Naive B cell (primary cell): Measurements from ENCODE around the gene ZNF423. TPM values are rescaled to one million over a fixed set of nuclear protein-coding genes. Genes with fewer than 3 reads are reported as not detected.

ENCODE experiments used
- ATAC-seq, 2 donors: fragments of 150-1000 bp; cut with Tn5 transposase; 2 replicates each; pipeline ENCODE4 v1.10.0; 2021; ENCODE audit warnings: low read depth in 2 of 2, mild to moderate bottlenecking in 2 of 2, moderate library complexity in 2 of 2
- DNase-seq: peaks from one replicate; pipeline ENCODE4 v3.0.0; 2022
- H3K27ac Mint-ChIP-seq, 6 donors: one replicate each; pipeline ENCODE4 v1.8.0; 2020 to 2022; ENCODE audit warnings: mild to moderate bottlenecking in 6 of 6, mixed read lengths in 6 of 6, moderate library complexity in 5 of 6, inconsistent platforms in 2 of 6
- H3K27me3 Mint-ChIP-seq, 3 donors: one replicate each; pipeline ENCODE4 v1.8.0; 2021 to 2022; ENCODE audit warnings: mixed read lengths in 3 of 3, mild to moderate bottlenecking in 1 of 3
- H3K36me3 Mint-ChIP-seq, 2 donors: one replicate each; pipeline ENCODE4 v1.8.0; 2020 to 2022; ENCODE audit warnings: mixed read lengths in 2 of 2, inconsistent platforms in 1 of 2, mild to moderate bottlenecking in 1 of 2
- H3K4me1 Mint-ChIP-seq, 3 donors: one replicate each; pipeline ENCODE4 v1.8.0; 2020 to 2022; ENCODE audit warnings: mixed read lengths in 3 of 3, inconsistent platforms in 1 of 3, mild to moderate bottlenecking in 1 of 3, moderate library complexity in 1 of 3
- H3K4me3 Mint-ChIP-seq, 8 donors: one replicate each; pipeline ENCODE4 v1.8.0; 2020 to 2022; ENCODE audit warnings: mild to moderate bottlenecking in 8 of 8, mixed read lengths in 8 of 8, moderate library complexity in 8 of 8, inconsistent platforms in 2 of 8
- H3K9me3 Mint-ChIP-seq, 7 donors: one replicate each; pipeline ENCODE4 v1.8.0; 2020 to 2022; ENCODE audit warnings: mixed read lengths in 7 of 7, mild to moderate bottlenecking in 5 of 7, inconsistent platforms in 2 of 7, moderate library complexity in 1 of 7
- polyA plus RNA-seq, 6 donors: library from polyadenylated mRNA; unstranded; fragments of 300-500 nt; fragmentation: Illumina TruSeq; gene quantifications; one replicate each; pipeline ENCODE4 v1.2.3, GENCODE V29; 2021; ENCODE audit warnings: low read depth in 6 of 6

Gene ZNF423
- polyA plus RNA-seq, 6 donors from 2014 or later, result not detected

DNA sequence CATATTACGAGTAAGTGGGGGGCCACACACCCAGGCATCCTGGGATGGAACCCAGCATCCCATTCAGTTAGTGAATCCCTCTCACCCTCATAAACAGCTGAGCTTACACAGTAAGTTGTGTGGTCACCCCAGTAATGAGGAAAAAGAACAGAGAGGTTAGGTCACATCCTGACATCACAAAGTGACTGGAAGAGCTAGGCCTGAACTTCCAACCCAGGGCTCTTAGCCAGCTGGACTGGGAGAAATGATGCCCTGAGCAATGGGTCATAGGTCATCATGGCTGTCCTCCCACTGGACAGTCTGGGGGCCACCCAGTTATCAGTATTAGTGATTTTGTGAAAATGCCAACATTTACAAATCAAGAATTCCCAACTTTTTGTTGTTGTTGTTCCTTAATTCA lies 205.3 kb downstream of the ZNF423 start:
- no peaks in the 10 kb centered on the region for H3K4me1 Mint-ChIP-seq
- DNase-seq (no peak), ATAC-seq (no peak)
- peaks cover 9 to 13% of the 10 kb centered on the region in 2 donors for H3K36me3 Mint-ChIP-seq
- no peak overlapping the region for H3K4me3 Mint-ChIP-seq
- H3K9me3 Mint-ChIP-seq, result peaks cover 15 to 40% (median 23%) of the 10 kb centered on the region in 7 donors
- no peaks in the 10 kb centered on the region for H3K27me3 Mint-ChIP-seq
- H3K27ac Mint-ChIP-seq, result no peak overlapping the region

DNA sequence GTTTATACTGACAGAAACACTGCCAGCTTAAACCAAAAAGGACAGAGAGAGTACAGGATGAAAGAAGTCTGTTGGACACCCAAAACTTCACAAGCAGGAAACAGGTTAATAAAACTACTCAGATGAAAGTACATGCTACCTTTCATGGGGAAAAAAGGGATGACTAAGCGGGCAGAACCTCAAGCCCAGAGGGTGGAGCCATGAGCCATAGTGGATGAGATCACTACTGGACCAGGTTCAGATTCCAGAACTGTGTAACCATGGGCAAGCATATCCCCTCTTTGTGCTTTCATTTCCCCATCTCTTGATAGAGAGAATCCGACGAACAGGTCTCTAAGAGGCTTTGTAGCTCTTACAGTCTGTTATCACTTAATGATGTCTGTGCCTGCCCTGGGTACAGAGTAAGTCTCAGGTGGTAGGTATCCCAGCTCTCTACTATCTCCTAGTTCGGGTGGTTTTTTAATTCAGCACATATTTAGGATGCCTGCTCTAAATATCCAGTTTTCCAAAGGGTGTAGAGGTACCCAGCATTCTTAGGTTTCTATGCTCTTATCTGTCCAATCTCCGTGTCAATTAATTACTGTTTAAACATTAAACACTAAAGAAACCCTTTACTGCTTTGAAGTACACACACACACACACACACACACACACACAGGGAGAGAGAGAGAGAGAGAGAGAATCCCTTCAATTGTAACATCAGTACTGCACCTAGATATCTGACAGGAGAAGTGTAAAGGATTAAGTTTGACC lies 206.7 kb downstream of the ZNF423 start:
- Mint-ChIP-seq H3K9me3 (peaks cover 15 to 48% (median 25%) of the 10 kb centered on the region in 7 donors), H3K4me1 (no peaks in the 10 kb centered on the region), H3K36me3 (peaks cover 9 to 13% of the 10 kb centered on the region in 2 donors), H3K4me3 (no peak overlapping the region), H3K27me3 (no peaks in the 10 kb centered on the region), H3K27ac (peak overlapping the region in 1 of 6 donors; percentile 75)
- DNase-seq (no peak), ATAC-seq (no peak)

DNA sequence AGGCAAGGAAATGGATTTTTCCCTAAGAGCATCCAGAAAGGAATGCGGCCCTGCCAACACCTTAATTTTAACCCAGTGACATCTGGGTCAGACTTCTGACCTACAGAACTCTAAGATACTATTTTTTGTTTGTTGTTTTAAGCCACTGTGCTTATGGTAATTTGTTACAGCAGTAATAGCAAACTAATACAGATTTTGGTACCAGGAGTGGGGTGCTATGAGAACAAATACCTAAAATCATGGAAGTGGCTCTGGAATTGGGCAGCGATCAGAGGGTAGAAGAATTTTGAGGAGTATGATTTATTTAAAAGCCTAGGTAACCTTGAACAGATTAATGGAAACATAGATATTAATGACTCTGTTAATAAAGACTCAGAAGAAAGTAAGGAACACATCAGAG lies 208.2 kb downstream of the ZNF423 start:
- H3K9me3 Mint-ChIP-seq, result peaks cover 15 to 48% (median 25%) of the 10 kb centered on the region in 7 donors

DNA sequence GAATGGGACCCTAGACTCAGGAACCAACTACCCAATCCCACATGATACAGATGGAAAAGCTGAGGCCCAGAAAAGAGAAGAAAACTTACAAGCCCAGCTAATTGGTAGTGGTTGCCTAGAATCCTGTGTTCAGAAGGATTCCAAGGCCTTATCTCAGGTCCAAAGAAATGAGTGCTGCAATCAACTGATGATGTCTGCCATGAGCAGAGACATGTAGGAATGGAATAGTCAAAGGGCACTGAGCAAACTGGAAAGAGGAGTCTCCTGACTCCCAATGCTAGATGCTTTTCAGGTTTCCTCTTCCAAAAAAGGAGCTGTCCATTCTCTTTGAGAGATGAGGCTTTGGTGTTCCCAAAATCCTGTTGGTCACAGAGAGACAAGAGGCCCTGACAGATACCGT lies 210.6 kb downstream of the ZNF423 start:
- peaks cover 0 to 13% (median 5%) of the 10 kb centered on the region in 3 donors for H3K4me1 Mint-ChIP-seq

More for the DNA sequence above, 208.2 kb downstream of the ZNF423 start:
- peaks cover 0 to 4% (median 0%) of the 10 kb centered on the region in 3 donors for H3K4me1 Mint-ChIP-seq
- DNase-seq (no peak), ATAC-seq (no peak)
- no peak overlapping the region for H3K4me3 Mint-ChIP-seq
- no peaks in the 10 kb centered on the region for H3K27me3 Mint-ChIP-seq
- H3K36me3 Mint-ChIP-seq, result peaks cover 9 to 13% of the 10 kb centered on the region in 2 donors
- H3K27ac Mint-ChIP-seq, result no peak overlapping the region

DNA sequence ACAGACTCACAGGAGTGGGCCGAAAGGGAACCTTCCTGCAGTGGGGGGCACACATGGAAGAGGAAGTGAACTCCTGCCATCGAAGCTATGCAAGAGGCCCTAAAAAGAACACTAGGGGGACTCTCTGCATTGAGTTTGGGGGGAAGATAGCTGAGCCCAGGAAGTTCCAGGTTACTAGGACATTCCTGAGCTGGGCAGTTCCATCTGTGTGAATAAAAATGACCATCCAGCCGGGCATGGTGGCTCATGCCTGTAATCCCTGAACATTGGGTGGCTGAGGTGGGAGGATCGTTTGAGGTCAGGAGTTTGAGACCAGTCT lies 211.8 kb downstream of the ZNF423 start:
- peaks cover 9 to 13% of the 10 kb centered on the region in 2 donors for H3K36me3 Mint-ChIP-seq
- H3K27ac Mint-ChIP-seq, result no peak overlapping the region
- no peak for DNase-seq
- H3K9me3 Mint-ChIP-seq, result peaks cover 12 to 42% (median 25%) of the 10 kb centered on the region in 7 donors
- no peak for ATAC-seq
- peaks cover 0 to 5% (median 0%) of the 10 kb centered on the region in 3 donors for H3K27me3 Mint-ChIP-seq
- peaks cover 0 to 17% (median 7%) of the 10 kb centered on the region in 3 donors for H3K4me1 Mint-ChIP-seq
- no peak overlapping the region for H3K4me3 Mint-ChIP-seq

More for the DNA sequence above, 210.6 kb downstream of the ZNF423 start:
- H3K9me3 Mint-ChIP-seq, result peaks cover 15 to 48% (median 25%) of the 10 kb centered on the region in 7 donors
- ATAC-seq, result no peak
- H3K4me3 Mint-ChIP-seq, result no peak overlapping the region
- H3K36me3 Mint-ChIP-seq, result peaks cover 9 to 13% of the 10 kb centered on the region in 2 donors
- no peak for DNase-seq
- H3K27me3 Mint-ChIP-seq, result peaks cover 0 to 3% (median 0%) of the 10 kb centered on the region in 3 donors
- no peak overlapping the region for H3K27ac Mint-ChIP-seq

DNA sequence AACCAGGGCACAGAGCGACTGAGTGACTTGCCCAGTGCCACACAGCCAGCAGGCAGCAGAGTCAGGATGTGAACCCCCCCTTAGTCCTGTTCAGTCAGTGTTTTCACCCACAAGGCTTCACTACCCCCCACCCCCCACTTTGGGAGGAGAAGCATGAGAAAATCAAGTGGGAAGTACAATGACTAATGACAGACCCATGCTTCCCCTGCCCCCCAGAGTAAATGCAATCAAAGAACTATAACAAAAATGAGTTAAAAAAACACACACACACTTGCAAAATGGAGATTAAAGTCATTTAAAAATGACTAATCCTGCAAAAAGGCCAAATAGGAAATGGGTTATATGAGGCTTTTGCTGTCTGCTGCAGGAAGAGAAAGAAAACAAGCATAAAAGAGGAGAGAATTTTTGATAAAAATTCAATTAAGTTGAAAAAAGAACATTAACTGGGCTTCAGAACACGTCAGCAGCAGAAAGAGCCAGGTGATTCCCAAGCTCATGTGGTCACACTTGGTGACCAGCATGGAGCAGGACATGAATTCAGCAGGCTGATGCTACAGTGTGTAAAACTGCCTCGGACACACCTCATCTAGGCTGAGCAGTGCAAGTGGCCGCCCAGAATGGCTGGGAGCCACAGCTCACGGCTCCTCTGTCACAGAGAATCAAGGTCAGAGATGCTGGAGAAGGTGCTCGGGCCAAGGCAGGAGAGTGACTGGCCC lies 212.3 kb downstream of the ZNF423 start:
- ATAC-seq (no peak), DNase-seq (no peak)
- H3K27ac Mint-ChIP-seq, result no peak overlapping the region
- peaks cover 12 to 36% (median 20%) of the 10 kb centered on the region in 7 donors for H3K9me3 Mint-ChIP-seq
- no peak overlapping the region for H3K4me3 Mint-ChIP-seq
- peaks cover 9 to 13% of the 10 kb centered on the region in 2 donors for H3K36me3 Mint-ChIP-seq
- H3K27me3 Mint-ChIP-seq, result peaks cover 0 to 5% (median 0%) of the 10 kb centered on the region in 3 donors
- H3K4me1 Mint-ChIP-seq, result peaks cover 0 to 17% (median 7%) of the 10 kb centered on the region in 3 donors

DNA sequence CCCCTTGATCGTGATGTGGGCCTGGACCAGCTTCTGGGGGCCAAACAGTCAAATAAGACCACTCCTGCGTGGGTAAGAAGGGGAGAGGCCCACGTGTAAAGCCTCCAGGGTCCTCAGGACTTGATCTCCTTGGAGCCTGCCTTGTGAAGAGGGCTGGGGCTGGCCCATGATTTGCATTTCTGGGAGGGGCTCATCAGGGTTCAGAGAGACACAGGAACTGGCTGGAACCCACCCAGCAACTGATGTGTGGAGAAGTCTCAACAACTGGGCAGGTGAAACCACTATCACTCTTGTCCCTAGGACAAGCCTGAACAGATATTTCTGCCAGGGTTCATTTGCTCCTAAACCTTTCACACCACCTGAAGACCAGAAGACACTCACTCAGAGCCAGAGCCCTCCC lies 214.7 kb downstream of the ZNF423 start:
- H3K27me3 Mint-ChIP-seq, result peaks cover 0 to 5% (median 0%) of the 10 kb centered on the region in 3 donors
- peaks cover 0 to 14% (median 7%) of the 10 kb centered on the region in 7 donors for H3K9me3 Mint-ChIP-seq
- H3K27ac Mint-ChIP-seq, result peak overlapping the region in 2 of 6 donors; percentile 17 to 32
- peaks cover 0 to 17% (median 7%) of the 10 kb centered on the region in 3 donors for H3K4me1 Mint-ChIP-seq
- H3K4me3 Mint-ChIP-seq, result peak overlapping the region in 2 of 8 donors; percentile 17 to 69
- no peak for ATAC-seq
- DNase-seq, result no peak
- H3K36me3 Mint-ChIP-seq, result no peaks in the 10 kb centered on the region

DNA sequence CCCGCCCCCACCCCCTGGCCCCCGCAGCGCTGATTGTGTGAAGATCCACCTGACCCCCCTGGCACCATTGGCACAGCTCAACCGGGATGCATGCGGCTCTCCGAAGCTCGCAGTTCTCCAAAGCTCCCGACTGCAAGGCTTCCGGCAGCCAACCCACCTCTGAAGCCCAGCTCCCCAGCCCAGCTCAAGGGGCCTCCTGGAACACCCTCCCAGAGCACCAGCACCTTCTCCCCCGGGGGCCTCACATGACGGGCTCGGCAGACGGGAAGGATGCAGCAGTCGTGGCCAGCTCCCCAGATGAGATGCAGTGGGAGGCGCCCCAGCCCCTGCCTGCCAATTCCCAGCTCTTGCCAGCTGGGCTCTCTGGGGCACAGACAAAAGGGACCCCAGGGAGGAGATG lies 215.3 kb downstream of the ZNF423 start:
- ATAC-seq (no peak), DNase-seq (no peak)
- Mint-ChIP-seq H3K27me3 (peaks cover 0 to 5% (median 0%) of the 10 kb centered on the region in 3 donors), H3K36me3 (no peaks in the 10 kb centered on the region), H3K9me3 (peaks cover 0 to 7% (median 2%) of the 10 kb centered on the region in 7 donors), H3K27ac (no peak overlapping the region), H3K4me3 (no peak overlapping the region), H3K4me1 (peaks cover 0 to 17% (median 7%) of the 10 kb centered on the region in 3 donors)

DNA sequence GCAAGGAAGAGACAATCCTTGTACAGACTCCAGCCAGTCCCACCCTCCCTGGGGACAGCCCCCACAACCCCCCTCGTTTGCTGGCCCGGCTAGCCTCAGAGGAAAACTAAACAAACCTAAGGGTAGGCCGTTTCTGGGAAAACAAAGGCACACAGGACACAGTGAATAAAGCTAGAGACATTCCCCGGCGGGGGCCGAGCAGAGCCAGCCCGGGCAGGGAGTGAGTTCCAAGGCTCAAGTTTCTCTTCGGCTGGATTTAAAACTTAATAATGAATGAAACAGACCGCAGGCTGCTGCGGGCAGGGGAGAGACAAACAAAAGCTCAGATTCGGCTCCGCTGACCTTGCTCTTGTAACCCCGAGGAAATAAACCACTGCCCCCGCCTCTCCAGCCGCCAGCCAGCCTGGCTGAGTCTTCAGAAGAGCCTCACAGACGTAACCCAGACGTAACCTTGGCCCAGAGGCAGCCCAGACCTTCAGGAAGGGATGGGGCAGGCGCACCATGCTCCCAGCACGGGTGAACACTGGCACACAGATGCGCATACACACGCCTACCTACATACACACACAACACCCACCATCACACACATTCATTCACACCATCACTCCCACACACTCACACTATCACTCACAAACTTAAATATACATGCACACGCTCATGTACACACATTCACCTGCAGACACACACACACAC lies 216.0 kb downstream of the ZNF423 start:
- Mint-ChIP-seq H3K36me3 (no peaks in the 10 kb centered on the region), H3K4me1 (peaks cover 0 to 17% (median 7%) of the 10 kb centered on the region in 3 donors), H3K27ac (no peak overlapping the region), H3K9me3 (peaks cover 0 to 1% (median 0%) of the 10 kb centered on the region in 7 donors), H3K27me3 (peaks cover 0 to 5% (median 0%) of the 10 kb centered on the region in 3 donors), H3K4me3 (no peak overlapping the region)
- DNase-seq (no peak), ATAC-seq (no peak)

DNA sequence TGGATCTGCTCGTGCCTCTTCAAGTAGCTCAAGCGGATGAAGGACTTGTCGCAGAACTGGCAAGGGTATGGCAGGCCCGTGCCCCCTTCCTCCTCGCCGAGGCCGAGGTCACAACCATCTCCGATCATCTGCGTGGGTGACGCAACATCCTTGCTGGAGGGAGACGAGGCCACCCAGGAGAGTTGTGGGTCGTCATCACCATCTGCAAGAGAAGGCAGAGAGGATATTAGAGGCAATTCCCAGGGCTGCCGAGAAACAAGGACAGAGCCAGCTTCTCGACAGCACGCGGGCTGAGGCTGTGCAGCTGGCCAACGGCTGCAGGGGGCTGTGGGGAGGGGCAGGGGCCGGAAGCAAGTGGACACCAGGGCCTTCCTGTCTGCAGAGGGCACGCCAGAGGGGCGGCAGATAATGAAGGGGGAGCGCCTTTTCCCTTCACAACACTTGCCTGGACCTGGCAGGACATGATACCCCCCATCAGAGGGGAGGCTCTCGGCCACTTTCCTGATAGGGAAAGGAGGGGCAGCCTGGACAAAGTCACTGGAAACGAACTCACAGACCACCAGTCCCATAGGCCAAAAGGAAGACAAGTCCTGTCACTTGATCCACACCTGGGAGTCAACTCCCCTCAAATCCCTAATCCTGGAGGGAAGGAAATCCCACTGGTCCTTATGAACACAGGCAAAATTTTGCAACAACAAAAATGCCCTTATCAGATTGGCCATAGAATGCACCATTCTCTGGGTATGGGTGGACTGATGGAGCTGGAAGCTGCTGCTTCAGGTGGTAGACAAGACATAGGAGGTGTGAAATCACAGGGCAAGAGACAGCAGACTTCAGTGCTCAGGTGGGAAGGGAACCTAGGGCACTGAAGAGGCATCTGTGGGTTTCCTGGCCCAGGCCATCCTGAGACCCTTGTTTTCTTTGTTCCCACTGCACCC lies 217.0 kb downstream of the ZNF423 start:
- Mint-ChIP-seq H3K27ac (no peak overlapping the region), H3K27me3 (peaks cover 0 to 5% (median 0%) of the 10 kb centered on the region in 3 donors), H3K36me3 (no peaks in the 10 kb centered on the region), H3K9me3 (peaks cover 0 to under 1% (median 0%) of the 10 kb centered on the region in 7 donors), H3K4me1 (peaks cover 0 to 17% (median 7%) of the 10 kb centered on the region in 3 donors), H3K4me3 (no peak overlapping the region)
- no peak for ATAC-seq
- DNase-seq, result no peak

DNA sequence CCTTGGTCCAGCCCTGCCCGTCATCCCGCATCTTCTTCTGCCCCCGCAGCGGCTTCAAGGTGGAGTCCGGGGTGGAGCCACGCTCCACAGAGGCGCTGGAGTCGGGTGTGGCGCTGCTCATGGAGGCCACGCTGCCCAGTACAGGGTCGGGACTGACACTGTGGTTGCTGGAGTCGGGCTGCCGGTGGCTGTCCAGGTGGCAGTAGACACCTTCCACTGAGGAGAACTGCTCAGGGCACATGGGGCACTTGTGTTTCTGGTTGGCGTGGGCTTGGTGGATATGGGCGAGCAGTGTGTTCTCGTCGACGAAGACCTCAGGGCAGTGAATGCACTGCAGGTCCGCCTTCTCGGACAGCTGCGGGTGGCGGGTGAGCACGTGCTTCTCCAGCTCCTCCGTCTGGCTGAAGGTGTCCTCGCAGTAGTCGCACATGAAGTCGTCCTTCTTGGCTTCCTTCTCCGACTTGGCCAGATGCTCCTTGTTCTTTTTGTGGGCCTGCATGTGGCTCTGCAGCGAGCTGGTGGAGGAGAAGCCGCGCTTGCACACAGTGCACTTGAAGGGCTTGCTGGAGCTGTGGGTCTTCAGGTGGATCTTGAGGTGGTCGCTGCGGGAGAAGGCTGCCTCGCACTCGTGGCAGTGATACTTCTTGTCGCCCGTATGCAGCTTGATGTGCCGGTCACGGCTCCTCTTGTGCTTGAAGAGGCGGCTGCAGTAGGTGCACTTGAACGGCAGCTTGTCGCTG lies 217.8 kb downstream of the ZNF423 start:
- no peaks in the 10 kb centered on the region for H3K9me3 Mint-ChIP-seq
- H3K4me1 Mint-ChIP-seq, result peaks cover 0 to 17% (median 4%) of the 10 kb centered on the region in 3 donors

DNA sequence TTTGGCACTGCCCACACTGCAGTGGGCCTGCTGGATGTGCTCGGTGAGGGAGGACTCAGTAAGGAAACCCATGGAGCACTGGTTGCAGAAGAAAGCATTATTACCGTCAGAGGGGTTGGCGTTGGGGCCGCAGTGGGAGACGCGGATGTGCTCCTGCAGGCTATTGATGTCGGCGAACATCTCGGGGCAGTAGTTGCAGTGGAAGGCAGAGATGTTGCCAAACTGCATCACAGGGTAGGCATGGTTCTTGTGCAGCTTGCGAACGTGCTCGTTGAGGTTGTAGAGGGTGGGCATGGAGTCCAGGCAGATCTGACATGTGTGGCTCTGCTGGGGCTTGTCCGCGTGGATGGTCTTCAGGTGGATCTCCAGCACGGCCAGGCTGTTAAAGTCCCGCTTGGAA lies 218.4 kb downstream of the ZNF423 start:
- Mint-ChIP-seq H3K27ac (no peak overlapping the region), H3K4me3 (no peak overlapping the region)

More for the DNA sequence above, 217.8 kb downstream of the ZNF423 start:
- Mint-ChIP-seq H3K36me3 (no peaks in the 10 kb centered on the region), H3K27me3 (peaks cover 0 to 5% (median 0%) of the 10 kb centered on the region in 3 donors), H3K4me3 (no peak overlapping the region), H3K27ac (peak overlapping the region in 1 of 6 donors; percentile 7)
- ATAC-seq (no peak), DNase-seq (no peak)

More for the DNA sequence above, 218.4 kb downstream of the ZNF423 start:
- ATAC-seq, result no peak
- H3K9me3 Mint-ChIP-seq, result no peaks in the 10 kb centered on the region
- no peaks in the 10 kb centered on the region for H3K36me3 Mint-ChIP-seq
- peaks cover 0 to 17% (median 4%) of the 10 kb centered on the region in 3 donors for H3K4me1 Mint-ChIP-seq
- H3K27me3 Mint-ChIP-seq, result peaks cover 0 to 5% (median 0%) of the 10 kb centered on the region in 3 donors
- DNase-seq, result no peak
